OCI-LY1 (cell line): ENCODE results near the gene IFT25.

Source experiments
- H2AFZ ChIP-seq: fragments of 200-600 bp; sonication (generic), shearing (Covaris generic); 2 replicates; pipeline ENCODE4 v1.6.0; 2014; ENCODE audit warnings: antibody characterized with exemption, mild to moderate bottlenecking, low read length
- H3F3A ChIP-seq: fragments of 200-600 bp; sonication (generic), shearing (Covaris generic); 2 replicates; pipeline ENCODE4 v1.6.0; 2014; ENCODE audit warnings: mild to moderate bottlenecking, antibody characterized with exemption, low read length, moderate library complexity; ENCODE audit not compliant: insufficient read depth
- H3K27ac ChIP-seq: fragments of 200-600 bp; sonication (generic); 2 replicates; pipeline ENCODE4 v1.5.1; 2014; ENCODE audit warnings: low read length, mixed run types, mild to moderate bottlenecking, low read depth; ENCODE audit not compliant: poor library complexity, severe bottlenecking
- H3K27me3 ChIP-seq: fragments of 200-600 bp; sonication (generic); 2 replicates; pipeline ENCODE4 v1.6.0; 2014; ENCODE audit warnings: antibody characterized with exemption, mild to moderate bottlenecking, low read length, moderate library complexity; ENCODE audit not compliant: insufficient read depth
- H3K36me3 ChIP-seq: fragments of 200-600 bp; sonication (generic); 2 replicates; pipeline ENCODE4 v1.6.1; 2014; ENCODE audit warnings: mild to moderate bottlenecking, antibody characterized with exemption, low read length, moderate library complexity, mixed read lengths; ENCODE audit not compliant: insufficient read depth
- H3K4me1 ChIP-seq: fragments of 200-600 bp; sonication (generic); 2 replicates; pipeline ENCODE4 v1.5.1; 2014; ENCODE audit warnings: mild to moderate bottlenecking, low read length, moderate library complexity; ENCODE audit not compliant: insufficient read depth, severe bottlenecking
- H3K4me2 ChIP-seq: fragments of 200-600 bp; sonication (generic), shearing (Covaris generic); 2 replicates; pipeline ENCODE4 v1.6.1; 2014; ENCODE audit warnings: low read length
- H3K4me3 ChIP-seq: fragments of 200-600 bp; sonication (generic); 2 replicates; pipeline ENCODE4 v1.5.1; 2014; ENCODE audit warnings: low read length, low read depth, mild to moderate bottlenecking, mixed read lengths; ENCODE audit not compliant: poor library complexity, severe bottlenecking
- H3K79me2 ChIP-seq: fragments of 200-600 bp; shearing (Covaris generic); 2 replicates; pipeline ENCODE4 v1.6.1; 2016; ENCODE audit warnings: mixed run types, low read length, mixed read lengths; ENCODE audit not compliant: insufficient read depth
- H3K9ac ChIP-seq: fragments of 200-600 bp; sonication (generic), shearing (Covaris generic); 2 replicates; pipeline ENCODE4 v1.6.1; 2014; ENCODE audit warnings: mild to moderate bottlenecking, low read length, mixed read lengths
- H3K9me2 ChIP-seq: fragments of 200-600 bp; sonication (generic), shearing (Covaris generic); 2 replicates; pipeline ENCODE4 v1.6.1; 2014; ENCODE audit warnings: low read depth, mild to moderate bottlenecking, low read length, mixed read lengths
- H3K9me3 ChIP-seq: fragments of 200-600 bp; shearing (Covaris generic); 2 replicates; pipeline ENCODE4 v1.6.1; 2014; ENCODE audit warnings: low read length, mixed read lengths
- H4K20me1 ChIP-seq: fragments of 200-600 bp; sonication (generic), shearing (Covaris generic); 2 replicates; pipeline ENCODE4 v1.6.0; 2016; ENCODE audit warnings: mild to moderate bottlenecking, low read length; ENCODE audit not compliant: insufficient read depth
- CTCF ChIP-seq: fragments of 200-600 bp; sonication (generic), shearing (Covaris generic); IDR thresholded peaks from 2 replicates; pipeline ENCODE4 v1.5.1; 2017; ENCODE audit warnings: mild to moderate bottlenecking, antibody characterized with exemption, low read length, moderate library complexity, mixed read lengths
- EZH2 ChIP-seq: fragments of 200-600 bp; sonication (generic), shearing (Covaris generic); IDR thresholded peaks from 2 replicates; pipeline ENCODE4 v1.8.0; 2017; ENCODE audit warnings: borderline replicate concordance, mixed run types, mild to moderate bottlenecking, antibody characterized with exemption, low read length, moderate library complexity, mixed read lengths

The IFT25 gene

GRCh38 chr1:53987880-53988279 is 42.4 kb upstream of the IFT25 start:
- H3K27me3 ChIP-seq, result no peaks in the 10 kb centered on the region; the same call in 1 of the 2 replicates
- H3K9me3 ChIP-seq, result no peaks in the 10 kb centered on the region
- no peak overlapping the region for H3K4me2 ChIP-seq
- H4K20me1 ChIP-seq, result no peaks in the 10 kb centered on the region
- H3F3A ChIP-seq, result no peaks in the 10 kb centered on the region
- H3K4me3 ChIP-seq, result no peak overlapping the region
- no peaks in the 10 kb centered on the region for H3K4me1 ChIP-seq
- TF ChIP-seq EZH2, result no peak
- TF ChIP-seq CTCF, result no peak
- H3K36me3 ChIP-seq, result no peaks in the 10 kb centered on the region
- no peaks in the 10 kb centered on the region for H3K79me2 ChIP-seq
- H2AFZ ChIP-seq, result no peak overlapping the region
- no peaks in the 10 kb centered on the region for H3K9me2 ChIP-seq
- H3K27ac ChIP-seq, result no peak overlapping the region
- H3K9ac ChIP-seq, result no peak overlapping the region

GRCh38 chr1:53986458-53986857 is 41.0 kb upstream of the IFT25 start:
- no peaks in the 10 kb centered on the region for H3K79me2 ChIP-seq
- no peak overlapping the region for H3K4me2 ChIP-seq
- H3K4me3 ChIP-seq, result no peak overlapping the region
- H3K36me3 ChIP-seq, result no peaks in the 10 kb centered on the region
- H2AFZ ChIP-seq, result no peak overlapping the region
- H3K4me1 ChIP-seq, result no peaks in the 10 kb centered on the region
- H3K9me3 ChIP-seq, result no peaks in the 10 kb centered on the region
- H3K27me3 ChIP-seq, result no peaks in the 10 kb centered on the region
- H3K9me2 ChIP-seq, result no peaks in the 10 kb centered on the region
- no peaks in the 10 kb centered on the region for H3F3A ChIP-seq
- no peak overlapping the region for H3K9ac ChIP-seq
- no peak overlapping the region for H3K27ac ChIP-seq
- no peaks in the 10 kb centered on the region for H4K20me1 ChIP-seq
- TF ChIP-seq EZH2, result no peak
- no peak for TF ChIP-seq CTCF

GRCh38 chr1:53984726-53985125 is 39.2 kb upstream of the IFT25 start:
- Histone ChIP-seq H3K36me3 (no peaks in the 10 kb centered on the region), H3K4me2 (no peak overlapping the region)
- TF ChIP-seq EZH2, result no peak
- TF ChIP-seq CTCF, result no peak

More at GRCh38 chr1:53984726-53985125, 39.2 kb upstream of the IFT25 start:
- H3K4me3 ChIP-seq, result no peak overlapping the region
- no peaks in the 10 kb centered on the region for H3F3A ChIP-seq
- no peaks in the 10 kb centered on the region for H3K4me1 ChIP-seq
- H3K27me3 ChIP-seq, result no peaks in the 10 kb centered on the region; the same call in none of the 2 replicates
- H4K20me1 ChIP-seq, result no peaks in the 10 kb centered on the region
- H3K9me3 ChIP-seq, result no peaks in the 10 kb centered on the region
- H3K9ac ChIP-seq, result no peak overlapping the region
- H3K9me2 ChIP-seq, result no peaks in the 10 kb centered on the region
- no peak overlapping the region for H2AFZ ChIP-seq
- no peaks in the 10 kb centered on the region for H3K79me2 ChIP-seq
- H3K27ac ChIP-seq, result no peak overlapping the region
